Measurements from ENCODE around the gene C1orf167. TPM values are rescaled to one million over a fixed set of nuclear protein-coding genes. Genes with fewer than 3 reads are reported as not detected.
A peak's percentile ranks its signal among the peaks of the same experiment; 100 is the strongest.

C1orf167 gene
- total and polyA plus RNA-seq, 10 of the 15 experiments (the other 5 are each of a cell fraction or from before 2014, with no cell fraction given) = 0.17 to 0.31 TPM; not detected in 8

GRCh38 chr1:11784256-11784992, 22.4 kb downstream of the C1orf167 start (continued):
- no peak for TF ChIP-seq E4F1 (IDR thresholded peaks at IDR 0.05; ENCODE audit: borderline replicate concordance, partially characterized antibody)

- 3% methylated on average over 28 of the region's 30 CpGs for WGBS (ENCODE audit: insufficient coverage, insufficient replicate concordance, low lambda C conversion rate, missing lambda C conversion rate)
- DNase-seq (ENCODE audit: low read depth, low spot score) (no peak), FAIRE-seq (no peak), ATAC-seq (peak; percentile 94)
- SMC1A ChIA-PET (ENCODE audit: uncharacterized antibody, unreplicated experiment) = interaction anchor here (1.0 to 1.2 kb wide), 2 partner anchors 12 to 43 kb away, joined by 3 to 4 read pairs; no protein-coding TSS in a partner anchor
- H3K27me3 ChIP-seq (replicated peaks in 1 of 2; ENCODE audit: control insufficient read depth in 2 of 2, insufficient read depth in 2 of 2, low read length in 1 of 2) = no peaks in the 10 kb centered on the region
- H3K4me2 ChIP-seq (ENCODE audit: control insufficient read depth, insufficient read depth) = no peak overlapping the region
- RAD21 ChIA-PET (ENCODE audit: unreplicated experiment) = interaction anchor here (0.6 kb wide), 1 partner anchor 43 kb away, joined by 4 read pairs; no protein-coding TSS in a partner anchor
- CTCF ChIA-PET = interaction anchor here (0.6 to 4.9 kb wide), 10 partner anchors 12 to 182 kb away, joined by 3 to 24 read pairs (median 4); no protein-coding TSS in a partner anchor
- H3K79me2 ChIP-seq (ENCODE audit: control insufficient read depth, insufficient read depth, low read length) = no peaks in the 10 kb centered on the region
- H3K4me3 ChIP-seq = no peak overlapping the region
- no peak overlapping the region for H3K27ac ChIP-seq (ENCODE audit: control insufficient read depth, insufficient read depth)
- H3K9me3 ChIP-seq (replicated peaks; ENCODE audit: control insufficient read depth, insufficient read depth, low read length) = no peaks in the 10 kb centered on the region
- H3K9ac ChIP-seq (ENCODE audit: control insufficient read depth, insufficient read depth, low read length) = no peak overlapping the region
- peaks cover 4% of the 10 kb centered on the region; the same call in 1 of the 2 replicates for H3K4me1 ChIP-seq (ENCODE audit: control insufficient read depth, insufficient read depth, low read length)
- in situ Hi-C loops (cut with MboI) = no loop called here
- no peaks in the 10 kb centered on the region for H3K36me3 ChIP-seq (ENCODE audit: control insufficient read depth in 2 of 2, insufficient read depth in 2 of 2, low read length in 1 of 2)
- POLR2A ChIA-PET = interaction anchor here (1.1 to 1.4 kb wide), 3 partner anchors 18 to 123 kb away, joined by 3 read pairs; no protein-coding TSS in a partner anchor
- intact Hi-C loops (cut with micrococcal nuclease; ENCODE audit: unreplicated experiment) = loop anchor here (5.0 kb wide), 1 partner anchor 107 kb away; no protein-coding TSS in a partner anchor
- no peak overlapping the region for H2AFZ ChIP-seq (ENCODE audit: control insufficient read depth, low read depth, low read length)
- H4K20me1 ChIP-seq (ENCODE audit: control insufficient read depth, insufficient read depth) = no peaks in the 10 kb centered on the region
- BruUV-seq (replicated peaks) = no TSS peak
- TF ChIP-seq YBX1 (IDR thresholded peaks at IDR 0.05) = no peak
- no peak for TF ChIP-seq NFYB (IDR thresholded peaks at IDR 0.05; ENCODE audit: insufficient read depth, low read depth, low read length)
- TF ChIP-seq SMARCA5 (IDR thresholded peaks at IDR 0.05) = peak; percentile 62; the same call in 1 of the 2 replicates
- peak; percentile 43 for TF ChIP-seq RAD21 (IDR thresholded peaks at IDR 0.05; ENCODE audit: insufficient read depth, low read depth, low read length)
- peak in 1 of 2 experiments; percentile 23; a peak in 1 of 4 replicates for TF ChIP-seq BHLHE40 (IDR thresholded peaks at IDR 0.05; ENCODE audit: borderline replicate concordance in 1 of 2, low read depth in 2 of 2, low read length in 1 of 2)
- TF ChIP-seq RELB (IDR thresholded peaks at IDR 0.05; ENCODE audit: low read depth) = peak; percentile 23; the same call in 1 of the 2 replicates
- TF ChIP-seq ETV6 (conservative IDR thresholded peaks at IDR 0.05 in 1 of 2, IDR thresholded peaks at IDR 0.05 in 1 of 2; ENCODE audit: borderline replicate concordance in 1 of 2, low read depth in 1 of 2) = no peak
- TF ChIP-seq STAT1 (conservative IDR thresholded peaks at IDR 0.05) = 0 out of 2 replicates have a peak, but pooled peaks have one; percentile 24
- TF ChIP-seq TCF12 (IDR thresholded peaks at IDR 0.05; ENCODE audit: low read depth, low read length) = 0 out of 2 replicates have a peak, but pooled peaks have one; percentile 2
- TF ChIP-seq USF2 (IDR thresholded peaks at IDR 0.05; ENCODE audit: borderline replicate concordance, low read depth, low read length) = no peak
- no peak for TF ChIP-seq KDM1A (IDR thresholded peaks at IDR 0.05; ENCODE audit: borderline replicate concordance)
- TF ChIP-seq IKZF1 (conservative IDR thresholded peaks at IDR 0.05) = 0 out of 2 replicates have a peak, but pooled peaks have one; percentile 30
- 0 out of 2 replicates have a peak, but pooled peaks have one; percentile 34 for TF ChIP-seq BACH1 (IDR thresholded peaks at IDR 0.05; ENCODE audit: borderline replicate concordance)
Measured at GRCh38 chr1:11784993-11785769, 23.2 kb downstream of the C1orf167 start.
